GM21717 (cell line): ENCODE measurements around the gene PAPPA.

Experiments used
- ATAC-seq: cut with Tn5 transposase; IDR thresholded peaks from one replicate; pipeline ENCODE4 v1.9.1; 2021; ENCODE audit warnings: mild to moderate bottlenecking, moderate library complexity; ENCODE audit not compliant: unreplicated experiment

PAPPA gene

DNA sequence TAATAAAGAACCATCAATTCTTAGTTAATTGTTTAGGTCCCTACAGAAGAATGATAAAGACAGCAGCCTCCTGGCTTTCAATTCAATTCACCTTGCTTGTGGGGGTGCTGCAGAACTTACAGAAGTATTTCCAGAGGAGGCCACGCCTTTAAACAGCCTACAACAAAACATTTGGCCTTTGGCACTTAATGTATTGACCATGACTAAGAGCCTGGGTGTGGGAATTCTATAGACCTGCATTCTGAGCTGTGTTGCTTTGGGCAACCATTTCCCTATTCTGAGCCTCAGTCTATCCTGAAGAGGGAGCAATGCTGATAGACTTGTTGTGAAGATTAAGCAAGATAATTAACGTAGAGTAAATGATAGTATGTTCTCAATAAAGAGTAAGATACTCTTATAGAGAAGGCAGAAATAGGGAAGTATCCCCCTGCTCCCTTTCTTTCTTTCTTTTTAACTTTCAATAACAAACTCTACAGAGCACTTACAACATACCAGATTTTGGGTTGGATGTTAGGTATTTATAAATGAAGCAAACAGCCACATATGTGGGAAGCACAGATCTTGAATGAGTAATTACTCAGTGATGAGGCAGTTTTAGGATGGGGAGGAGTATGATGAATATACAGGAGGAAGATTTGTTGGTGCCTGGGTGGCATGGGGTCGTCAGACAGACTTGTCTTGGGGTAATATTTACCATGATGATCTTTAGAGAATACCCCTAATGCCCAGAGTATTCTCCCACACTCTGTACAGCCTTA is 28.4 kb downstream of the PAPPA start:
- ATAC-seq, result no peak

DNA sequence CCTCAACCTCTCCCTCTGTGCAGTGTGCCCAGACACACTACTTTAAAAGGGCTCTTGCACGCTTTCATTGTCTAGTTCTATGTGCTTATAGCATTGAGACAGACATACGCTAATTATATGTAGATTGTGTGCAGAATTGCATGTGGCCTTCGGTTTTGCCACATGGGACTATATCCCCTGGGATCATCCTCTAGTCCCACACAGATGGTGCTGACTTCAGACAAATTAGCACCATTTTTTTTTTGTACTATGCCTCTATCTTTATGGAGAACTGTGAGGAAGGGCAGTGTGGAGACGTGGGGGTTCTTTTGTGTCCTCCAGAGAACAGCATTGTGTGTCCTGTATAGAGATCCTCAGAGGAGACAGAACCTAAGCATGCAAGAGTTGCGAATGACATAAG is 29.3 kb downstream of the PAPPA start:
- no peak for ATAC-seq

DNA sequence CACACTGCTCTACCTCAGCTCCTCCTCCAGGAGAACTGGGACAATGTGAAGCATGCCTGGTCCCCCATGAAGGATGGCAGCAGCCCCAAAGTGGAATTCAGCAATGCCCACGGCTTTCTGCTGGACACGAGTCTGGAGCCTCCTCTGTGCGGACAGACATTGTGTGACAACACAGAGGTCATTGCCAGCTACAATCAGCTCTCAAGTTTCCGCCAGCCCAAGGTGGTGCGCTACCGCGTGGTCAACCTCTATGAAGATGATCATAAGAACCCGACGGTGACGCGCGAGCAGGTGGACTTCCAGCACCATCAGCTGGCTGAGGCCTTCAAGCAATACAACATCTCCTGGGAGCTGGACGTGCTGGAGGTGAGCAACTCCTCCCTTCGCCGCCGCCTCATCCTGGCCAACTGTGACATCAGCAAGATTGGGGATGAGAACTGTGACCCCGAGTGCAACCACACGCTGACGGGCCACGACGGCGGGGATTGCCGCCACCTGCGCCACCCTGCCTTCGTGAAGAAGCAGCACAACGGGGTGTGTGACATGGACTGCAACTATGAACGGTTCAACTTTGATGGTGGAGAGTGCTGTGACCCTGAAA is 34.1 kb downstream of the PAPPA start:
- ATAC-seq, result no peak

DNA sequence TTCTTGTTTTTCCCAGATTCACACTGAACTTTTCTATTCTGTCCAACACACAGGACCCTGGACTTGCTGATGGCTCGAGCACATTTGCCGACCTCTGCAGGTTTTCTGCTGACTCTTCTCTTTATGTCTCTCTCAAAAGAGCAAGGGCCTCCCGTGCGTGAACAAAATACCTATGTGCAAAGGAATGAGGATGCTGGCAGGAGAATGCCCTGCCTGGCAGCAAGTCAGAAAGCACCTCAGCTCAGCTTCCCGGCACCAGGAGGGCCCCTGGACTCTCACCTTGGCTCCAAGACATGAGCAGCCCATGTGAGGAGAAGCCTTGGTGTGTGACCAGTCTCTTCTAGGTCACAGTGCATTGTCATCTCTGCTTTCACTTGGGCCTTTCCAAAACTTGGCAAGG is 36.1 kb downstream of the PAPPA start:
- ATAC-seq, result no peak

DNA sequence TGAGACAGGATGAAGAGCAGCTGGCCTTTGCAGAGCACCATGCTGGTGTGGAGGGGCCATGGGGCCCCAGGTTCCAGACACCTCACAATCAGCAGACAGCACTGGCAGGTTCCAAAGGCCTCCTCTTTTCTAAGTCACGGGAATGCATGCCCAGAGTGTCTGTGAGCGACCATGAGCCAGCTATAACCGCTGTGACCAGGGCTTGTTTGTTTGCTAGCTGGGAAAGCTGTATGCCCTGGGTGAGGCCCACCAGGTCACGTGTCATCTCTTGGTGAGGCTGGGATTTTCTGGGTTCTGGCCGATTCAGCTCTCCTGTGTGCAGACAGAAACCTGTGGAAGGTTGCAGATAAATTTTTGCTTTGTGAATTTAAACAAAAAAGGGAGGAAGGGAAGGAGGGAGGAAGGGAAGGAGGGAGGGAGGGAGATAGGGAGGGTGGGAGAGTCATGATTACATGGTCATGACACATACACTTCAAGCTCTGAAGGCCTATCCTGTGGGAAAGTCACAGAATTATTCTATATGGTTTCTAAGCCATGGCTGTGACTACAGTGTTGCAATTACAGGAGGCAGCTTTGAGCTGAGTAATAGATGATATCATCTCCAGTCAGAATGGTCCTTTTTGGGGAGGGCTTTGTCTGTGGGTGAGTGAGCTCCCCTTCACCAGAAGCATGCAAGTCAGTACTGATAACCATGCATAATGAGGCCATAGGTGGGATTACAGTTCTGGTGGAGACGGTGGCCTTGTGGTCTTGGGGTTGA is 37.2 kb downstream of the PAPPA start:
- ATAC-seq, result no peak

DNA sequence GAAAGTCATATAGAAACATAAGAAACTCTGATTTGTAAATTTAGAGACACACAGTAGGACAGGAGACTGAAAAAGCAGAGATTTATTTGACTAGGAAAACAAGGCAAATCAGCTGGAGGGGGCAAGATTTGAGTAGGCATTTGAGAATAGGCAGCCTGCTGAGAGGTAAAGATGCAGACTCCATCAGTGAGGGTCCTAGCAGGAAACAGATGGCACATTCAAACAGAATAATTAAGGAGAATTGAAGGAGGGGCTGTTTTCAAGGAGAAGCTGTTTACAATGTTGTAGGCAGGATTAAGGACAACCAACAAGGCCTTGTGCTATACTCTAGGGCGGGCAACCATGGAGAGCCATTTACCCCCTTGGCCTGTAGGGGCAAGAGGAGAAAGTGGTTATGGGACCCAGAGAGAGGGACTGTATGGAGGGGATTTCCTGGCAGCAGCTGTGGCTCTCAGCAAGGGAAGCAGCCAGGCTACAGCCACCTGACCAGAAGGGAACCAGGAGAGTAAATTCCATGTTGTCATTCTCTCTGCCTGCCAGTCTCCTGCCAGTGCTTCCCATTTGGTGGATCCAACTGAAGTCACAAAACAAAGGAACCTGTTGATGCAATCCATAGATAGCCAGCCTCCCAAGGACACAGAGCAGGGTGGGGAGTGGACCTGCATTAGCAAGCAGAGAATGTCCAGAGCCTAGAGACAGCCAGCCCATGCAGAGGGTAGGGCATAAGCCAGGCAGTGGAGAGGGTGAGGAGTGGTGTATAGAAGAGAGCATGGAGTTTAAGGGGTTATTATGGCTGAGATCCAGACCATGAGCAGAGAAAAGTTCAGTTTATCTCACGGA is 38.2 kb downstream of the PAPPA start:
- ATAC-seq, result no peak

DNA sequence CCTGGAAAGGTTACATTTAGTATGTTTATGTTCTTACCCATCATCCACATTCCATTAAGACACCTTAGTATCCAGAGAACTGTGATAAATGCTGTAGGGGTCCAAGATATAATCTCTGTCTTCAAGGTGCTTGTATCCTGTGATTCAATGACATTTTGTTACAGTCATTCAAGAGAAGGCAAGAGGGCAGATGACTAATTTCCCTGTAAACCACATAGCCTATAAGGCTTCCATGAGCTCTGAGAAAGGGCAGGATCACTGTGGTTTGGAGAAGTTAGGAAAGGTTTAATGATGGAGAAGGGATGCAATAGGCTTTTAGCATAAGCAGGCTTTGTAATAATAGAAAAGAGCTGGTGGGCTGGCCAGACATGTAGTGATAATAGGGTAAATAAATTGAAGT is 40.0 kb downstream of the PAPPA start:
- no peak for ATAC-seq

DNA sequence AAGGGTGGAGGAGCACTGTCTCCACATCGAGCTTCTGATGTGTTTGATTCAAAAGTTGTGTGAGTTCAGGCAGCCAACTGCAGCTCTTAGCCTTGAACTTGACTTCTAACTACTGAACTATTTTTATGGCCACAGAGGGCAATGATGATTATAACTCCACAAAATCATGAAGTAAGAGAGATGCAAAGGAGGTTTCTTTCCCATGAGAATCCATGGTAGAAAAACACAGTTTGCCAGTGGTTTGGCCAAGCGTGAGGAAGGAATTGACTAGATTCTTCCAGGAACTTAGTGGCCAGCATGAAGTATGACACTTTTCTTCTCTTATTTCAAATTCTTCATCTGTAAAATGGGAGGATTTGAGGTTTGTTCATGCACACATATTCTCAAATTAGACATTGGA is 43.2 kb downstream of the PAPPA start:
- ATAC-seq, result no peak

DNA sequence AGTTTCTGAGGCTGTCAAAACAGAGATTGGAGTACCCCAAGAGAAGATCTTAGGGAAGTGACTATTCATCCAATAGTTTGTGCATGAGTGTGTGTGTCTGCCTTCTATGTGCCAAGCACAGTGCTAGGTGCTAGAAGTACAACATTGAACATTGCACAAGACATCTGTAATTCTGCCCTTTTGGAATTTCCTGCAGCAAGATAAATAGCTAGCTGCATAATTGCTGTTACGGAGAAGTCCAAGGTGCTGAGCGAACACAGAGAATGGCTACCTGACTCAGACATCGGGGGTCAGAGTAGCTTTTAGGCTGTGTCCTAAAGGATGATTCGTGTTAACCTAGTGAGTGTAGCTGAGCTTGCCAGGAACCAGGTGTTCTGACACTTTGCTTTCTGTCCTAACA is 44.8 kb downstream of the PAPPA start:
- no peak for ATAC-seq

DNA sequence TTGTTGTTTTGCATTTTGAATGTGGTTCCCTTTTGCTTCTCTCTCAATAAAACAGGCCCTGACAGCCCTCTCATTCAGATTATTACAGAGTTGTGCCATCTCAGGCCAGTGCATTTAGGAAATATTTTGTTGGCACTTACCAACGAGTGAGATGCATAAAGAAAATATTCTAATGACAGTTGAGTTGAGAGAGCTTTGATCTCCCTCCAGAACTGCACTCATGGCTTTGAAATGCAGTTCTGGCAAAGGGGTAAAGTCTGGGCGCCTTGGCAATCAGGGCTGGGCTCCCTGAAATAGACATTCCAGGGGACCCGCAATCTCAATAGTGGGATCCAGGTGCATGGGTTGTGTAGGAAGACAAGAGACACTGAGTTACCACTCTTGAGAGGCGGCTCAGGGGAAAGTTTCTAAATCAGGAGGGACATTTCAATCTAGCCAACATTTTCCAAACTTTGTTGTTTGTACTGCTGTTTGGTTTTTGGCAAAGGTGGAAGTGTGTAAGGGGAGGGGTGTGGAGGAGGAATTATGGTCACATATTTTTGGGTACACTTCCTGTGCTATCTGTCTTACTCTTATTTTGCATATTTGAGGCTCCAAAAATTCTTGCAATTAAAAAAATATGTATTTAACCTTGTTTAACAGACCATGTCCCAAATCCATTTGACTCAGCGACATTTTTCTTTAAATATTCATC is 48.8 kb downstream of the PAPPA start:
- ATAC-seq, result no peak

DNA sequence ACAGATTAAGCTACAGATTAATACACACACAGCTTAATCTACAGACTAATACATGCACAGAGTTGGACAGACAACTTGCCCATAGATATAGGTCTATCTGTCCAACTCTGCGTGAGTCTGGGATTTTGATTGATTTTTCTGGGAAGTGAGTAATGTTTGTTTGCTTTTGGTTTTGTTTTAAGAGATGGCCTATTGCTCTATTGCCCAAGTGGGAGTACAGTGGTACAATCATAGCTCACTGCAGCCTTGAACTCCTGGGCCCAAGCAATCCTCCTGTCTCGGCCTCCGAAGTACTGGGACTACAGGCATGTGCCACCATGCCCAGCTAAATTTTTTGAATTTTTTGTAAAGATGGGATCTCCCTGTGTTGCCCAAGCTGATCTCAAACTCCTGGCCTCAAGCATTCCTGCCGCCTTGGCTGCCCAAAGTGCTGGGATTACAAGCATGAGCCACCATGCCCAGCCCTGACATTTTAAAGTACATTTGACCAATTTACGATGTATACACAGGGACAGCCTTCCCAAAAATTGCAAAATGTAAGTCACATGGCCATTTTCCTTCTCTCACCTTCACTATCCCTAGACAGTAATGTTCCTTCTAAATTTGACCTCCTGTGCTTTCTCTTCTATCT is 50.8 kb downstream of the PAPPA start:
- no peak for ATAC-seq

DNA sequence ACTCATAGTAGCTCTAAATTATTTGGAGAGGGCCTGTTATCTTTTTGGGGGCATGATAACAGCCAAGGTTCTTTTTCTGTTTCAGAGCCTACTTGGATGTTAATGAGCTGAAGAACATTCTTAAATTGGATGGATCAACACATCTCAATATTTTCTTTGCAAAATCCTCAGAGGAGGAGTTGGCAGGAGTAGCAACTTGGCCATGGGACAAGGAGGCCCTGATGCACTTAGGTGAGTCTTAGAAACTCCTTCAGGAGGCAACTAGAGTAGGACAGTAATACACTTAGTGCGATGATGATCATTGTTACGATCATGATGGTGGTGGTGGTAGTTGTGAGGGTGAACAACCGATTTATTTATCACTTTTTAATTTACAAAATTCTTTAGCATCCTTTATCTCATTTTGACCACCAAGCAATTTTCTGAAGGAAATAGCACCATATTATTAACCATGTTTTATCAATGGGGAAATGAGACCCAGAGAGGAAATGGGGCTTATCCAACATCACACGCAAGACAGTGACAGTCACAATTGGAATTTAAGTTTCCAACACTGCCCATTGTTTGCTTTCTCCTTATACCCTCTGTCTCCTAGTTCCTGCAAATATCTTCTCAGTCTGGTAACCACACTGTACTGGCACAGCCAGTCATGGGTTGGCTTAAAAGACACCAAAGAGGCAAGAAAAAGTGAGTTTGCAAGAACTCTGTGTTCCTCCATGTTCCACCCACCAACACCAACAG is 54.0 kb downstream of the PAPPA start:
- no peak for ATAC-seq

DNA sequence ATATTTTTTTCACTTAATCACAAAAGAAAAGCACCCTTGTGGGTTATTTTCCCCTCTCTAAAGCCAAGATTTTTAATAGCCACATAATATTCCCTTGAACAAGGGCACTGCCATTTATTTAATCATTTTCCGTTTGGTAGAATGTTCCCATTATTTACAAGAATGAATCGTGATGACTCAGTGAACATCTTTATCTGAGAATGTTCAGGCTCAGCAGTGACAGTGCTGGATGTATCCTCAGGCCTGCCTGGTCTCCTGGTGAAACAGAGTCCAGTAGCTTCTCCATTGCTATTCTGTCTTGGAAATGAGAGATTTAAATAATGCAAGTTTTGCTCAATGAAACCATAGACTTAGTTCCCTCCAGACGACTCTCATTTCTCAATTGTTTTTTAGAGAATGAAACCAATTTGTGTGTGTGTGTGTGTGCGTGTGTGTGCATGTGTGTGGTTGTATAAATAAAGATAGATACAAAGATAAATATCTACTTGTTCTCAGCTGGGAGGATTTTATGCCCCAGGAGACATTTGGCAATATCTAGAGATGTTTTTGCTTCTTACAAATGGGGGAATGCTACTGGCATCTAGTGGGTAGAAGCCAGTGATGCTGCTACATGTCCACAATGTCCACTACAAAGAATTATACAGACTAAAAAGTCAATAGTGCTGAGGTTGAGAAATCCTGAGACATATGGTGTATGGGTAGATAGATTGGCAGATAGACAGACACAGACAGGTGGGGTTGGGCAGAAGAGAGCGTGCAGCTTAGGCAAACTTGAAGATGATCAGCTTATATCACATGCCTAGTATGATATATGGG is 55.0 kb downstream of the PAPPA start:
- ATAC-seq, result no peak

DNA sequence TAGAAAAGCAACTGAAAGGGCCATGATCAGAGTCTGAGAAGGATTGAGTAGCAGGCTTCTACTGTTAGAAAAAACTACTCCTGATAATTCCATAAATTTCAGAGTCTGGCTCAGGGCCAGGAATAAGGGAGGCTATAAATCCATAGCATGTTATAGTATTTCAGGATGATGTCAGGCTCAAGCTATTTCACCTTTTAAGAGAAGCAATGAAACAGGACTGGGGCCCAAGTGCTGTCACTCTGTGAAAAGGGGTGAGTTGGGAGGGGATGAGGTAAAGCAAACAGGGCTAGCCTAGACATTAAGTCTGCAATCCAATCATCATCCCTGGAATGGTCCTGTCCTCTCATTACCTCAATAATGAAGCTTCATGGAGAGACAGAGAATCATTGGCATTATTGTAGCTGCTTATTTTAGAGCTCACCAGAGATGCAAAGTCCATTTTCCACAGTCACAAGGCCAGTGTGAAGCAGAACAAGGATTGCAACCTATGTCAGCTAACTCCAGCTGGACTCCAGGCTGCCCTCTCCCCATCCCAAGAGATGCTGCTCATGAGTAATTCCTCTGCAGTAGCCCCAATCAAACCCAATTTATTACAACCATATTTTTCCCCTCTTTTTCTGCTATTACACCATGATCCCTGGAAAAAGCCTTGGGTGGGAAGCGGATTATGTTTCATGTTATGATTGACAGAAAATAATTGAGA is 56.0 kb downstream of the PAPPA start:
- ATAC-seq, result no peak

DNA sequence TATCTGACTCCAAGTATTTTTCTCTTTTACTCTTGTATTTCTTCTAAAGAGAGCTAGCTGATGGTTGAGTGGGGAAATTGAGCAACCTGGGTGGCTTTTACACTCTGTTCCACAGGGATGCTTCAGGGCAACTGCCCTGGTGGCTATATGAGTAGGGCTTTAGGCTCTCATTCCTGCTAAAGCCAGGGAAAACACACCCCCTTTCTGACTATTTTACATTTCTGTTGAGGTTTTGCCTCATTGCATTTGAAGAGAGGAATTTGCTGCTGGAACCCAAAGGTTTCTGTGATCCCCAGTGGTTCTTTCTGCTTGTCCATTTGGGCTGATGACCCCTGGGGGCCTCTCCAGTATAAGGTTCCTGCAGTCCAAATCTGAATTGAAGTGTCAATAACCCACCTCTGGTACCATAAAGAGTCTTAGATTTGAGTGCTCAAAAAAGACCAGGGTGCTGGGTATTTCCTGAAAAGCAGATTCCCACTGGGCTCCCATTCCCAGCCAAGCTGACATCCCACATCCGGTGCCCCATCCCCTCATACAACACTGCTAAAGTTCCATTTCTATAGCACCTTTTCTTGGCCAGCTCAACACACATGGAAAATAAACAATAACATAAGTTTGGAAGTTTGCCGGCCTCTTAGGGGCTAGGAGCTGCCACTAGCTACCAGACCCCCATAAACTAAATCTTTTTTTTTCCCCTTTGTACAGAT is 59.5 kb downstream of the PAPPA start:
- ATAC-seq, result no peak

DNA sequence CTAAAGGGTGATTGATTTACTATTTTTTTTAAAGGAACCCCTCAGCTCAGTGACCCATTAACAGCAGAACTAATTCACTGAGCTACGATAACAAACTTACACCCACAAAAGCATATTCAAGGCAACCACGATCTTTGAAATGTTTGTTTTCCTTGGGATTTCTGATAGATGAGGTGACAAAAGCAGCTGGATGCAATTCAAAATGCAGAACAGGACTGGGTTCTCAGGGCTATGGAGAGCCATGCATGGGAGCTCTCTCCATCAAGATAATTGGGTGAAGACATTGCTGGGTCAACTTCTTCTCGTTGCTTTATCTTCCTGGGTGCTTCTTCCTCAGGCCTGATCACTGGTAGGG is 60.1 kb downstream of the PAPPA start:
- no peak for ATAC-seq

DNA sequence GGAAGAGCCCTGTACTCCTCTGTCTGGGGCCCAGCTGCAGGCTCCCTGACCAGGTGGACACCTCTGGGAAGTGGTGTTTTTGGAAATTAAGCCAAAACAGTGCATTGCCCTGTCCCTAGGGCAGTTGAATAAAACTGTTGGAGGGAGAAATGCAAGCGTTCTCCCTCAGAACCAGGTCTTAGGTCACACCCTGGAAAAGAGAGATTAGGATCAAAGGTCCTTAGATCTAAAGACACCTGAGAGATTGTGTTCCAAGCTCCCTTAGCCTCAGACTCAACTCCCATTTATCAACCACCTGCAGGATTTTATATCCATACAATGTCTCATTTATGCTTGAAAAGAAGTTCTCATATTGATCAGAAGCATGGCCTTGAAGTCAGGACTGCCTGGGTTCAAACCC is 64.8 kb downstream of the PAPPA start:
- ATAC-seq, result no peak

DNA sequence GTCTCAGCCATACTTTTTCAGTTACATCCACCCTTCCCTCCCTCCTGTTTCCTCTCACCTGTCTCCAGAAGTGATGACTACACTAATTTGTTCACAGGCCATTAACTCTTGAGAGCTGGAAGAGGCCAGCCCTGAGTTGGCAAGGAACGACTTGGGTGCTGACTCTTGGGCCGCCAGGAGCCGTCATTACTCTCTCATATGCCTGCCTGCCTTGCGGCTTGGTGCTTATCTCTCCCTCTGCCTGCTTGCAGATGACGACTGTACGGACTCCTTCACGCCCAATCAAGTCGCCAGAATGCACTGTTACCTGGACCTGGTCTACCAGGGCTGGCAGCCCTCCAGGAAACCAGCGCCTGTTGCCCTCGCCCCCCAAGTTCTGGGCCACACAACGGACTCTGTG is 66.1 kb downstream of the PAPPA start:
- ATAC-seq, result no peak
